ENCODE results near the gene DCBLD1.
A peak's percentile ranks its signal among the peaks of the same experiment; 100 is the strongest.

Gene DCBLD1

GRCh38 chr6:117483004-117483644 lies 650 bp downstream of the DCBLD1 start:
- Mint-ChIP-seq H3K36me3 (ENCODE audit: low read depth) (peaks cover 7% of the 10 kb centered on the region), H3K27me3 (ENCODE audit: low read depth) (peaks cover 27% of the 10 kb centered on the region), H3K9me3 (no peaks in the 10 kb centered on the region), H3K4me3 (peak overlapping the region; percentile 90 to 100 (median 98)), H3K4me1 (peaks cover 11% of the 10 kb centered on the region), H3K27ac (peak overlapping the region; percentile 88 to 93 (median 89))
- no peak for TF ChIP-seq CTCF (IDR thresholded peaks at IDR 0.05; ENCODE audit: unreplicated experiment in 3 of 3)

- no peak for TF ChIP-seq CTCF (IDR thresholded peaks at IDR 0.05; ENCODE audit: unreplicated experiment in 3 of 3)
- H3K4me3 Mint-ChIP-seq, result peak overlapping the region; percentile 90 to 100 (median 98)
- peaks cover 11% of the 10 kb centered on the region for H3K4me1 Mint-ChIP-seq
- H3K27me3 Mint-ChIP-seq (ENCODE audit: low read depth), result peaks cover 25% of the 10 kb centered on the region
- H3K9me3 Mint-ChIP-seq, result no peaks in the 10 kb centered on the region
- peaks cover 7% of the 10 kb centered on the region for H3K36me3 Mint-ChIP-seq (ENCODE audit: low read depth)
- H3K27ac Mint-ChIP-seq, result peak overlapping the region; percentile 88 to 93 (median 89)
These were observed 1.2 kb downstream of the DCBLD1 start for GRCh38 chr6:117483645-117484016.

- no peaks in the 10 kb centered on the region for H3K9me3 Mint-ChIP-seq
- no peak for TF ChIP-seq CTCF (IDR thresholded peaks at IDR 0.05; ENCODE audit: unreplicated experiment in 3 of 3)
- H3K27ac Mint-ChIP-seq, result peak overlapping the region in 1 of 3 experiments; percentile 88
- peak overlapping the region; percentile 90 to 100 (median 98) for H3K4me3 Mint-ChIP-seq
- peaks cover 11% of the 10 kb centered on the region for H3K4me1 Mint-ChIP-seq
- peaks cover 7% of the 10 kb centered on the region for H3K36me3 Mint-ChIP-seq (ENCODE audit: low read depth)
- peaks cover 25% of the 10 kb centered on the region for H3K27me3 Mint-ChIP-seq (ENCODE audit: low read depth)
These were observed 1.7 kb downstream of the DCBLD1 start for GRCh38 chr6:117484052-117484646.

GRCh38 chr6:117485433-117485832 lies 3.0 kb downstream of the DCBLD1 start:
- peak overlapping the region; percentile 59 to 79 (median 61) for H3K4me3 Mint-ChIP-seq
- H3K27me3 Mint-ChIP-seq (ENCODE audit: low read depth), result peaks cover 22% of the 10 kb centered on the region
- peak overlapping the region in 1 of 3 experiments; percentile 26 for H3K27ac Mint-ChIP-seq
- H3K36me3 Mint-ChIP-seq (ENCODE audit: low read depth), result peaks cover 7% of the 10 kb centered on the region
- no peak for TF ChIP-seq CTCF (IDR thresholded peaks at IDR 0.05; ENCODE audit: unreplicated experiment in 3 of 3)
- H3K9me3 Mint-ChIP-seq, result no peaks in the 10 kb centered on the region
- H3K4me1 Mint-ChIP-seq, result peaks cover 11% of the 10 kb centered on the region

GRCh38 chr6:117487821-117488220 lies 5.3 kb downstream of the DCBLD1 start:
- no peaks in the 10 kb centered on the region for H3K9me3 Mint-ChIP-seq
- H3K27me3 Mint-ChIP-seq (ENCODE audit: low read depth), result peaks cover 5% of the 10 kb centered on the region
- H3K4me3 Mint-ChIP-seq, result no peak overlapping the region
- H3K27ac Mint-ChIP-seq, result no peak overlapping the region
- peaks cover 7% of the 10 kb centered on the region for H3K36me3 Mint-ChIP-seq (ENCODE audit: low read depth)
- H3K4me1 Mint-ChIP-seq, result peaks cover 11% of the 10 kb centered on the region
- no peak for TF ChIP-seq CTCF (IDR thresholded peaks at IDR 0.05; ENCODE audit: unreplicated experiment in 3 of 3)

GRCh38 chr6:117489003-117489402 lies 6.5 kb downstream of the DCBLD1 start:
- no peak for TF ChIP-seq CTCF (IDR thresholded peaks at IDR 0.05; ENCODE audit: unreplicated experiment in 3 of 3)

More at GRCh38 chr6:117489003-117489402, 6.5 kb downstream of the DCBLD1 start:
- no peak overlapping the region for H3K27ac Mint-ChIP-seq
- no peak overlapping the region for H3K4me3 Mint-ChIP-seq
- no peaks in the 10 kb centered on the region for H3K27me3 Mint-ChIP-seq (ENCODE audit: low read depth)
- no peaks in the 10 kb centered on the region for H3K9me3 Mint-ChIP-seq
- peaks cover 5% of the 10 kb centered on the region for H3K4me1 Mint-ChIP-seq
- peaks cover 7% of the 10 kb centered on the region for H3K36me3 Mint-ChIP-seq (ENCODE audit: low read depth)

All from nephron (organoid).